Progenitor cell of endocrine pancreas (in vitro differentiated cells): Measurements from ENCODE around the gene ATP6AP1. TPM values are rescaled to one million over a fixed set of nuclear protein-coding genes. Genes with fewer than 3 reads are reported as not detected.

Source experiments
- DNase-seq: peaks from one replicate; pipeline ENCODE4 v3.0.0; 2021; ENCODE audit warnings: low spot score; ENCODE audit not compliant: unreplicated experiment
- H3K27ac Mint-ChIP-seq: 2 replicates; pipeline ENCODE4 v1.8.0; 2021; ENCODE audit warnings: mild to moderate bottlenecking, moderate library complexity, mixed read lengths
- H3K27me3 Mint-ChIP-seq: 2 replicates; pipeline ENCODE4 v1.8.0; 2021; ENCODE audit warnings: mixed read lengths
- H3K36me3 Mint-ChIP-seq: 2 replicates; pipeline ENCODE4 v1.8.0; 2022; ENCODE audit warnings: mixed read lengths; ENCODE audit not compliant: insufficient read depth
- H3K4me1 Mint-ChIP-seq: 2 replicates; pipeline ENCODE4 v1.8.0; 2021; ENCODE audit warnings: low read depth, mixed read lengths
- H3K4me3 Mint-ChIP-seq: 2 replicates; pipeline ENCODE4 v1.8.0; 2021; ENCODE audit warnings: low read depth, mild to moderate bottlenecking, moderate library complexity, mixed read lengths
- H3K9me3 Mint-ChIP-seq: 2 replicates; pipeline ENCODE4 v1.8.0; 2021; ENCODE audit warnings: low read depth, mixed read lengths
- microRNA-seq: library from miRNA; unstranded; fragments of <30 nt; microRNA quantifications from one replicate; pipeline ENCODE4 v1.1.0, GENCODE V29; 2020; ENCODE audit warnings: borderline number of aligned reads; ENCODE audit not compliant: unreplicated experiment
- total RNA-seq: library from RNA; stranded (reverse); gene quantifications from 2 replicates; pipeline ENCODE4 v1.2.1, GENCODE V29; 2021
- TF ChIP-seq, protein P1 (sequence below): fragments of 200-600 bp; sonication (generic); IDR thresholded peaks from one replicate; pipeline ENCODE4 v1.5.0; 2021; ENCODE audit warnings: antibody characterized with exemption, mild to moderate bottlenecking; ENCODE audit not compliant: unreplicated experiment

ATP6AP1 gene
- total RNA-seq, 1 donor from 2014 or later: 82.1 TPM

GRCh38 chrX:154484255-154485149 is 56.0 kb downstream of the ATP6AP1 start:
- Mint-ChIP-seq H3K27me3 (no peaks in the 10 kb centered on the region), H3K9me3 (peaks cover 3% of the 10 kb centered on the region), H3K36me3 (peaks cover 1% of the 10 kb centered on the region), H3K27ac (no peak overlapping the region), H3K4me3 (no peak overlapping the region), H3K4me1 (no peaks in the 10 kb centered on the region)
- TF ChIP-seq, protein P1, sequence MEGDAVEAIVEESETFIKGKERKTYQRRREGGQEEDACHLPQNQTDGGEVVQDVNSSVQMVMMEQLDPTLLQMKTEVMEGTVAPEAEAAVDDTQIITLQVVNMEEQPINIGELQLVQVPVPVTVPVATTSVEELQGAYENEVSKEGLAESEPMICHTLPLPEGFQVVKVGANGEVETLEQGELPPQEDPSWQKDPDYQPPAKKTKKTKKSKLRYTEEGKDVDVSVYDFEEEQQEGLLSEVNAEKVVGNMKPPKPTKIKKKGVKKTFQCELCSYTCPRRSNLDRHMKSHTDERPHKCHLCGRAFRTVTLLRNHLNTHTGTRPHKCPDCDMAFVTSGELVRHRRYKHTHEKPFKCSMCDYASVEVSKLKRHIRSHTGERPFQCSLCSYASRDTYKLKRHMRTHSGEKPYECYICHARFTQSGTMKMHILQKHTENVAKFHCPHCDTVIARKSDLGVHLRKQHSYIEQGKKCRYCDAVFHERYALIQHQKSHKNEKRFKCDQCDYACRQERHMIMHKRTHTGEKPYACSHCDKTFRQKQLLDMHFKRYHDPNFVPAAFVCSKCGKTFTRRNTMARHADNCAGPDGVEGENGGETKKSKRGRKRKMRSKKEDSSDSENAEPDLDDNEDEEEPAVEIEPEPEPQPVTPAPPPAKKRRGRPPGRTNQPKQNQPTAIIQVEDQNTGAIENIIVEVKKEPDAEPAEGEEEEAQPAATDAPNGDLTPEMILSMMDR: no peak
- DNase-seq: no peak

- no peak for DNase-seq
- Mint-ChIP-seq H3K4me1 (peaks cover 3% of the 10 kb centered on the region), H3K4me3 (peak overlapping the region; percentile 62), H3K36me3 (peaks cover 3% of the 10 kb centered on the region), H3K9me3 (peaks cover 3% of the 10 kb centered on the region), H3K27ac (no peak overlapping the region), H3K27me3 (no peaks in the 10 kb centered on the region)
- TF ChIP-seq, protein P1: no peak
Measured at GRCh38 chrX:154485150-154486051, 56.9 kb downstream of the ATP6AP1 start.

- no peak for DNase-seq
- TF ChIP-seq, protein P1: no peak
- H3K27me3 Mint-ChIP-seq: no peaks in the 10 kb centered on the region
- peaks cover 3% of the 10 kb centered on the region for H3K36me3 Mint-ChIP-seq
- peak overlapping the region; percentile 40 for H3K4me3 Mint-ChIP-seq
- peaks cover 3% of the 10 kb centered on the region for H3K9me3 Mint-ChIP-seq
- H3K27ac Mint-ChIP-seq: no peak overlapping the region
- H3K4me1 Mint-ChIP-seq: peaks cover 3% of the 10 kb centered on the region
Measured at GRCh38 chrX:154486052-154486395, 57.5 kb downstream of the ATP6AP1 start.

Small RNA genes lying within 50 kb of the gene (microRNA-seq; reads per million reads assigned to microRNA genes)
- 9.6 reads per million, percentile 16 among the genes with 10 or more reads in this experiment for gene MIR6858

Other genes starting within 250 kb of the ATP6AP1 start
- not detected in 2 replicates for gene OPN1MW, start 246.1 kb upstream of the ATP6AP1 start, total RNA-seq
- gene OPN1MW2, start 208.9 kb upstream of the ATP6AP1 start, total RNA-seq: not detected in 2 replicates
- gene OPN1MW3, start 171.1 kb upstream of the ATP6AP1 start, total RNA-seq: not detected in 2 replicates
- not detected in 2 replicates for gene TEX28, start 133.6 kb upstream of the ATP6AP1 start, total RNA-seq
- gene TKTL1, start 132.9 kb upstream of the ATP6AP1 start, total RNA-seq: not detected in 2 replicates
- 765 and 777 TPM in 2 replicates for gene FLNA, start 54.0 kb upstream of the ATP6AP1 start, total RNA-seq
- 42.5 and 45.9 TPM in 2 replicates for gene EMD, start 49.4 kb upstream of the ATP6AP1 start, total RNA-seq
- gene RPL10, start 30.3 kb upstream of the ATP6AP1 start, total RNA-seq: 2,364 and 2,443 TPM in 2 replicates
- 12.7 and 14.3 TPM in 2 replicates for gene DNASE1L1, start 19.4 kb upstream of the ATP6AP1 start, total RNA-seq
- gene TAFAZZIN, start 17.1 kb upstream of the ATP6AP1 start, total RNA-seq: 34.5 and 38.4 TPM in 2 replicates
- gene GDI1, start 8.5 kb downstream of the ATP6AP1 start, total RNA-seq: 149 and 151 TPM in 2 replicates
- gene FAM50A, start 15.5 kb downstream of the ATP6AP1 start, total RNA-seq: 65.8 and 66.7 TPM in 2 replicates
- 135 and 148 TPM in 2 replicates for gene PLXNA3, start 29.6 kb downstream of the ATP6AP1 start, total RNA-seq
- 12.8 and 13.5 TPM in 2 replicates for gene LAGE3, start 50.6 kb downstream of the ATP6AP1 start, total RNA-seq
- gene UBL4A, start 57.9 kb downstream of the ATP6AP1 start, total RNA-seq: 17.7 and 20.0 TPM in 2 replicates
- 10.4 and 10.9 TPM in 2 replicates for gene SLC10A3, start 62.0 kb downstream of the ATP6AP1 start, total RNA-seq
- 29.5 and 34.3 TPM in 2 replicates for gene FAM3A, start 87.6 kb downstream of the ATP6AP1 start, total RNA-seq
- gene G6PD, start 118.2 kb downstream of the ATP6AP1 start, total RNA-seq: 47.7 and 55.1 TPM in 2 replicates
- gene IKBKG, start 118.9 kb downstream of the ATP6AP1 start, total RNA-seq: 16.7 and 19.1 TPM in 2 replicates
- not detected in 2 replicates for gene CTAG1A, start 156.5 kb downstream of the ATP6AP1 start, total RNA-seq
- not detected in 2 replicates for gene CTAG1B, start 190.6 kb downstream of the ATP6AP1 start, total RNA-seq
- not detected in 2 replicates for gene CTAG2, start 224.9 kb downstream of the ATP6AP1 start, total RNA-seq